ENCODE measurements around the gene MSL1. TPM values are rescaled to one million over a fixed set of nuclear protein-coding genes. Genes with fewer than 3 reads are reported as not detected.

MSL1 gene
- total and polyA plus RNA-seq, 2 experiments from 2014 or later, result 26.7 to 81.6 TPM

- Histone ChIP-seq H3K4me2 (peak overlapping the region; percentile 18), H2AFZ (no peak overlapping the region), H3K79me2 (no peaks in the 10 kb centered on the region), H3K27me3 (no peaks in the 10 kb centered on the region), H3K9me3 (ENCODE audit: low read depth) (no peaks in the 10 kb centered on the region), H3K27ac (peak overlapping the region; percentile 81), H3K4me1 (ENCODE audit: insufficient read depth) (peaks cover 54% of the 10 kb centered on the region), H3K4me3 (no peak overlapping the region), H3K36me3 (replicated peaks; ENCODE audit: insufficient read depth, low read depth) (no peaks in the 10 kb centered on the region), H3K9me2 (replicated peaks; ENCODE audit: insufficient read depth) (no peaks in the 10 kb centered on the region), H4K20me1 (ENCODE audit: insufficient read depth, poor library complexity, severe bottlenecking) (no peaks in the 10 kb centered on the region)
- TF ChIP-seq CTCF (IDR thresholded peaks at IDR 0.05; ENCODE audit: poor library complexity) (no peak), EZH2 (IDR thresholded peaks at IDR 0.05; ENCODE audit: borderline replicate concordance) (no peak), EZH2phosphoT487 (IDR thresholded peaks at IDR 0.05; ENCODE audit: low read depth, severe bottlenecking, unreplicated experiment) (no peak)
- no peak for DNase-seq (ENCODE audit: low spot score)
- WGBS (ENCODE audit: low lambda C conversion rate, missing lambda C conversion rate), result 44% methylated on average over 3 of the region's 3 CpGs
Observed at GRCh38 chr17:40103071-40103661, 18.6 kb upstream of the MSL1 start.

- DNase-seq (ENCODE audit: low spot score), result no peak
- Histone ChIP-seq H4K20me1 (ENCODE audit: insufficient read depth, poor library complexity, severe bottlenecking) (no peaks in the 10 kb centered on the region), H3K9me3 (ENCODE audit: low read depth) (no peaks in the 10 kb centered on the region), H3K9me2 (replicated peaks; ENCODE audit: insufficient read depth) (no peaks in the 10 kb centered on the region), H3K79me2 (no peaks in the 10 kb centered on the region), H2AFZ (no peak overlapping the region), H3K36me3 (replicated peaks; ENCODE audit: insufficient read depth, low read depth) (no peaks in the 10 kb centered on the region), H3K4me2 (peak overlapping the region; percentile 18), H3K27me3 (no peaks in the 10 kb centered on the region), H3K4me3 (no peak overlapping the region), H3K4me1 (ENCODE audit: insufficient read depth) (peaks cover 53% of the 10 kb centered on the region), H3K27ac (peak overlapping the region; percentile 81)
- WGBS (ENCODE audit: low lambda C conversion rate, missing lambda C conversion rate), result 63% methylated on average over 2 of the region's 2 CpGs
- no peak for TF ChIP-seq CTCF (IDR thresholded peaks at IDR 0.05; ENCODE audit: poor library complexity)
- TF ChIP-seq EZH2phosphoT487 (IDR thresholded peaks at IDR 0.05; ENCODE audit: low read depth, severe bottlenecking, unreplicated experiment), result no peak
- no peak for TF ChIP-seq EZH2 (IDR thresholded peaks at IDR 0.05; ENCODE audit: borderline replicate concordance)
Observed at GRCh38 chr17:40103688-40104087, 18.1 kb upstream of the MSL1 start.

GRCh38 chr17:40104594-40105486 is 16.9 kb upstream of the MSL1 start:
- DNase-seq (ENCODE audit: low spot score), result no peak
- H2AFZ ChIP-seq, result no peak overlapping the region

More at GRCh38 chr17:40104594-40105486, 16.9 kb upstream of the MSL1 start:
- no peaks in the 10 kb centered on the region for H4K20me1 ChIP-seq (ENCODE audit: insufficient read depth, poor library complexity, severe bottlenecking)
- no peaks in the 10 kb centered on the region for H3K9me3 ChIP-seq (ENCODE audit: low read depth)
- H3K27ac ChIP-seq, result peak overlapping the region; percentile 81
- H3K4me3 ChIP-seq, result no peak overlapping the region
- TF ChIP-seq CTCF (IDR thresholded peaks at IDR 0.05; ENCODE audit: poor library complexity), result no peak
- no peak for TF ChIP-seq EZH2 (IDR thresholded peaks at IDR 0.05; ENCODE audit: borderline replicate concordance)
- no peak for TF ChIP-seq EZH2phosphoT487 (IDR thresholded peaks at IDR 0.05; ENCODE audit: low read depth, severe bottlenecking, unreplicated experiment)
- H3K36me3 ChIP-seq (replicated peaks; ENCODE audit: insufficient read depth, low read depth), result no peaks in the 10 kb centered on the region
- no peaks in the 10 kb centered on the region for H3K9me2 ChIP-seq (replicated peaks; ENCODE audit: insufficient read depth)
- 81% methylated on average over 3 of the region's 3 CpGs for WGBS (ENCODE audit: low lambda C conversion rate, missing lambda C conversion rate)
- H3K79me2 ChIP-seq, result no peaks in the 10 kb centered on the region
- H3K4me2 ChIP-seq, result no peak overlapping the region
- H3K4me1 ChIP-seq (ENCODE audit: insufficient read depth), result peaks cover 55% of the 10 kb centered on the region
- no peaks in the 10 kb centered on the region for H3K27me3 ChIP-seq

Measured in hepatocyte (in vitro differentiated cells).